HepG2 (cell line): ENCODE results near the gene STX1B. TPM values are rescaled to one million over a fixed set of nuclear protein-coding genes. Genes with fewer than 3 reads are reported as not detected.

Experiments used
- ATAC-seq: fragments of 200-7000 bp; cut with Tn5 transposase; 3 replicates; pipeline ENCODE4 v1.9.1; 2020; ENCODE audit warnings: mild to moderate bottlenecking, moderate library complexity
- BruUV-seq: library from RNA; stranded (reverse); fragments of 400-500 nt; replicated peaks from 2 replicates; lab custom pipeline; 2021; lab: Mats Ljungman, UMichigan
- CTCF ChIA-PET: fragments of 300-600 bp; formaldehyde crosslinking; extraction: SDS; loops from one replicate; lab custom pipeline; 2021; ENCODE audit warnings: low total read pairs, inconsistent platforms, low intra/inter-chr PET ratio; lab: Yijun Ruan, JAX
- POLR2A ChIA-PET: fragments of 350-600 bp; sonication (Branson Sonifier 250); formaldehyde crosslinking; loops from one replicate; lab custom pipeline; 2020; ENCODE audit warnings: antibody characterized with exemption, inconsistent platforms; lab: Yijun Ruan, JAX
- DNase-seq: peaks from one replicate; pipeline ENCODE4 v3.0.0-alpha.2; 2015; ENCODE audit warnings: low spot score
- FAIRE-seq: peaks from 3 replicates; lab custom pipeline; 2011; peaks lifted over from hg19 to GRCh38; lab: Jason Lieb, UNC
- H2AFZ ChIP-seq: one replicate; pipeline ENCODE4 v1.6.1; 2011; ENCODE audit warnings: low read length, inconsistent platforms
- H3K27ac ChIP-seq: fragments of 300-600 bp; 3 replicates; pipeline ENCODE4 v1.8.0; 2011; ENCODE audit warnings: mixed run types, mild to moderate bottlenecking, mixed read lengths, low read length, inconsistent platforms; ENCODE audit not compliant: insufficient read depth; ENCODE audit errors: extremely low read length
- H3K27me3 ChIP-seq, 2 experiments: fragments of 200-600 bp in 1 of 2; 2 replicates in 1 of 2; 3 replicates in 1 of 2; pipeline versions ENCODE4 v1.6.0 to v1.8.0; 2011; ENCODE audit warnings: low read length in 2 of 2, mild to moderate bottlenecking in 2 of 2, moderate library complexity in 2 of 2, inconsistent platforms in 1 of 2; ENCODE audit not compliant: insufficient read depth in 2 of 2, control insufficient read depth in 1 of 2
- H3K36me3 ChIP-seq, 2 experiments: fragments of 200-600 bp in 1 of 2; replicated peaks in 1 of 2; 2 replicates in 1 of 2; 3 replicates in 1 of 2; pipeline versions ENCODE4 v1.5.1 to v1.8.0; 2011; ENCODE audit warnings: low read length in 2 of 2, inconsistent platforms in 1 of 2; ENCODE audit not compliant: insufficient read depth in 2 of 2, control insufficient read depth in 1 of 2
- H3K4me1 ChIP-seq: 2 replicates; pipeline ENCODE4 v1.5.1; 2012; ENCODE audit warnings: low read length, inconsistent platforms; ENCODE audit not compliant: insufficient read depth
- H3K4me2 ChIP-seq: 2 replicates; pipeline ENCODE4 v1.6.0; 2011; ENCODE audit warnings: low read depth, low read length, inconsistent platforms
- H3K4me3 ChIP-seq, 3 experiments: fragments of 200-600 bp in 1 of 3; sonication (generic), shearing (Covaris generic) in 1 of 3; replicated peaks in 1 of 3; 2 replicates each; pipeline ENCODE4 v1.5.1; 2011 to 2016; ENCODE audit warnings: low read length in 3 of 3, inconsistent platforms in 2 of 3, low read depth in 2 of 3, mild to moderate bottlenecking in 2 of 3, control low read depth in 1 of 3, mixed read lengths in 1 of 3; ENCODE audit not compliant: insufficient read depth in 1 of 3
- H3K79me2 ChIP-seq: one replicate; pipeline ENCODE4 v1.6.1; 2011; ENCODE audit warnings: low read length, inconsistent platforms; ENCODE audit not compliant: insufficient read depth
- H3K9ac ChIP-seq: 2 replicates; pipeline ENCODE4 v1.6.0; 2011; ENCODE audit warnings: mild to moderate bottlenecking, low read depth, low read length, inconsistent platforms; ENCODE audit not compliant: insufficient read depth
- H3K9me3 ChIP-seq: 2 replicates; pipeline ENCODE4 v1.5.1; 2012; ENCODE audit warnings: mild to moderate bottlenecking, low read length
- H4K20me1 ChIP-seq: 2 replicates; pipeline ENCODE4 v1.6.0; 2011; ENCODE audit warnings: inconsistent platforms, mild to moderate bottlenecking, low read length, moderate library complexity; ENCODE audit not compliant: insufficient read depth
- DR1 ChIP-seq: sonication (generic); formaldehyde crosslinking; IDR thresholded peaks from 2 replicates; pipeline ENCODE4 v1.8.0; 2021; ENCODE audit warnings: mild to moderate bottlenecking, missing genetic modification reagents, inconsistent platforms
- HNRNPUL1 ChIP-seq: fragments of 200-400 bp; formaldehyde crosslinking; IDR thresholded peaks from 2 replicates; pipeline ENCODE4 v1.6.1; 2017; ENCODE audit warnings: low read depth, mild to moderate bottlenecking, low read length, moderate library complexity
- IKZF4 ChIP-seq: sonication (generic); formaldehyde crosslinking; IDR thresholded peaks from 2 replicates; pipeline ENCODE4 v1.5.1; 2020; ENCODE audit warnings: borderline replicate concordance, mild to moderate bottlenecking, low read depth, missing genetic modification reagents; ENCODE audit errors: not compliant biosample characterization
- IRF2 ChIP-seq: IDR thresholded peaks from 2 replicates; pipeline ENCODE4 v1.6.1; 2018; ENCODE audit warnings: missing genetic modification reagents, missing compliant biosample characterization
- JDP2 ChIP-seq: sonication (generic); formaldehyde crosslinking; IDR thresholded peaks from 2 replicates; pipeline ENCODE4 v1.8.1; 2022; ENCODE audit warnings: missing genetic modification reagents, borderline replicate concordance
- KLF15 ChIP-seq: sonication (generic); formaldehyde crosslinking; IDR thresholded peaks from 2 replicates; pipeline ENCODE4 v1.8.1; 2023; ENCODE audit warnings: borderline replicate concordance, mild to moderate bottlenecking, inconsistent platforms, missing genetic modification reagents, mixed read lengths
- MAZ ChIP-seq, 2 experiments: sonication (generic) in 1 of 2; formaldehyde crosslinking in 1 of 2; IDR thresholded peaks; 2 replicates each; pipeline versions ENCODE4 v1.5.0 to v1.6.1; 2012 to 2020; ENCODE audit warnings: low read depth in 2 of 2, mild to moderate bottlenecking in 2 of 2, borderline replicate concordance in 1 of 2, improper control_type of control experiment in 1 of 2, low read length in 1 of 2, missing genetic modification reagents in 1 of 2, moderate library complexity in 1 of 2
- RBM39 ChIP-seq: fragments of 200-400 bp; formaldehyde crosslinking; IDR thresholded peaks from one replicate; pipeline ENCODE4 v1.6.1; 2018; ENCODE audit warnings: antibody characterized with exemption, mild to moderate bottlenecking, low read depth, low read length; ENCODE audit not compliant: poor library complexity, severe bottlenecking
- SMAD1 ChIP-seq: sonication (generic); formaldehyde crosslinking; IDR thresholded peaks from 2 replicates; pipeline ENCODE4 v1.4.0; 2020; ENCODE audit warnings: missing genetic modification reagents, low read depth, mild to moderate bottlenecking, borderline replicate concordance
- SRSF1 ChIP-seq: fragments of 200-400 bp; formaldehyde crosslinking; optimal IDR thresholded peaks from 2 replicates; pipeline ENCODE3; 2017; ENCODE audit warnings: mild to moderate bottlenecking, low read depth, low read length, moderate library complexity
- ZBTB3 ChIP-seq: sonication (generic); formaldehyde crosslinking; IDR thresholded peaks from 2 replicates; pipeline ENCODE4 v1.4.0; 2020; ENCODE audit warnings: low read depth, mild to moderate bottlenecking, moderate library complexity, missing genetic modification reagents, borderline replicate concordance
- ZNF101 ChIP-seq: sonication (generic); formaldehyde crosslinking; IDR thresholded peaks from 2 replicates; pipeline ENCODE4 v1.4.0; 2020; ENCODE audit warnings: mild to moderate bottlenecking, low read depth, missing genetic modification reagents, borderline replicate concordance
- ZNF274 ChIP-seq: sonication (generic); formaldehyde crosslinking; IDR thresholded peaks from 2 replicates; pipeline ENCODE4 v1.5.1; 2020; ENCODE audit warnings: mild to moderate bottlenecking, missing genetic modification reagents
- ZNF749 ChIP-seq: sonication (generic); formaldehyde crosslinking; IDR thresholded peaks from 2 replicates; pipeline ENCODE4 v1.8.0; 2022; ENCODE audit warnings: mild to moderate bottlenecking, missing genetic modification reagents, moderate library complexity, borderline replicate concordance
- ZNF768 ChIP-seq: sonication (generic); formaldehyde crosslinking; IDR thresholded peaks from 2 replicates; pipeline ENCODE4 v1.4.0; 2020; ENCODE audit warnings: missing genetic modification reagents
- ZNF83 ChIP-seq: sonication (generic); formaldehyde crosslinking; IDR thresholded peaks from 2 replicates; pipeline ENCODE4 v1.4.0; 2020; ENCODE audit warnings: missing genetic modification reagents, mild to moderate bottlenecking, borderline replicate concordance
- ZSCAN30 ChIP-seq: sonication (generic); formaldehyde crosslinking; IDR thresholded peaks from 2 replicates; pipeline ENCODE4 v1.5.0; 2020; ENCODE audit warnings: mild to moderate bottlenecking, missing genetic modification reagents
- ZSCAN31 ChIP-seq: sonication (generic); formaldehyde crosslinking; IDR thresholded peaks from 2 replicates; pipeline ENCODE4 v1.5.0; 2020; ENCODE audit warnings: low read depth, mild to moderate bottlenecking, missing genetic modification reagents
- WGBS: methylation state at CpG from one replicate; pipeline ENCODE4 v1.1.6; 2017; ENCODE audit warnings: low lambda C conversion rate; 5-methylcytosine and 5-hydroxymethylcytosine counted together
- in situ Hi-C: cut with HindIII; loops from 2 replicates; pipeline ENCODE4 v1.10.0; 2017; ENCODE audit warnings: low pct_unique_long_range_greater_than_20kb; ENCODE audit not compliant: extremely low pct_ligation_motif_present
- intact Hi-C: fragments of 100-400 bp; cut with micrococcal nuclease; formaldehyde crosslinking; loops from one replicate; pipeline ENCODE4 v1.10.0; 2022; ENCODE audit not compliant: unreplicated experiment
- polyA plus RNA-seq, 8 experiments: library from polyadenylated mRNA; depleted of rRNA in 3 of 8; stranded (reverse) in 7 of 8; unstranded in 1 of 8; fragments of >200 nt; fragmentation: Illumina TruSeq in 4 of 8; extraction: Trizol in 4 of 8; gene quantifications; 2 replicates each; pipeline versions ENCODE4 v1.2.1 to v1.2.3, GENCODE V29; 2011 to 2016; ENCODE audit warnings: low read depth in 4 of 8, missing spikeins in 1 of 8, mixed read lengths in 1 of 8; ENCODE audit not compliant: insufficient read depth in 1 of 8
- total RNA-seq, 5 experiments: library from RNA; depleted of rRNA; stranded (reverse); fragments of >200 nt; fragmentation: Illumina TruSeq; extraction: Trizol; gene quantifications; 2 replicates each; pipeline ENCODE4 v1.2.3, GENCODE V29; 2016; ENCODE audit warnings: low read depth in 1 of 5
- TF ChIP-seq, protein P1 (sequence below): sonication (generic); formaldehyde crosslinking; IDR thresholded peaks from 2 replicates; pipeline ENCODE4 v1.5.0; 2020; ENCODE audit warnings: missing genetic modification reagents
- TF ChIP-seq, protein P2 (sequence below): sonication (generic); formaldehyde crosslinking; IDR thresholded peaks from 2 replicates; pipeline ENCODE4 v1.9.0; 2022; ENCODE audit warnings: missing genetic modification reagents, mild to moderate bottlenecking, borderline replicate concordance

The STX1B gene
- total and polyA plus RNA-seq, 2 of the 13 experiments (the other 11 are each of a cell fraction or from before 2014, with no cell fraction given) = 2.1 to 3.0 TPM

GRCh38 chr16:30953111-30953510 lies 57.3 kb downstream of the STX1B start:
- H2AFZ ChIP-seq = no peak overlapping the region
- no peaks in the 10 kb centered on the region for H3K36me3 ChIP-seq
- H3K27ac ChIP-seq = peak overlapping the region; percentile 97
- peaks cover 5% of the 10 kb centered on the region for H3K79me2 ChIP-seq
- WGBS = 77% methylated on average over 7 of the region's 9 CpGs
- no TSS peak for BruUV-seq
- intact Hi-C loops (loop anchor here (1.0 to 10.0 kb wide), 3 partner anchors 32 to 192 kb away; partner anchors contain the start of genes HSD3B7 and VKORC1), in situ Hi-C loops (no loop called here)
- H3K4me1 ChIP-seq = peaks cover 65% of the 10 kb centered on the region
- FAIRE-seq (peak; percentile 4), DNase-seq (no peak), ATAC-seq (no peak)
- ChIA-PET POLR2A (interaction anchor here (1.3 to 3.1 kb wide), 10 partner anchors 11 to 189 kb away, joined by 3 to 20 read pairs (median 9); partner anchors contain the start of genes FBXL19, HSD3B7, KAT8 and STX4), CTCF (interaction anchor here (0.8 to 1.2 kb wide), 4 partner anchors 11 to 142 kb away, joined by 4 to 8 read pairs (median 4); partner anchors contain the start of gene VKORC1)
- no peaks in the 10 kb centered on the region for H4K20me1 ChIP-seq
- H3K9ac ChIP-seq = peak overlapping the region; percentile 4; the same call in 1 of the 2 replicates
- peak overlapping the region in 1 of 3 experiments; percentile 42; a peak in 1 of 6 replicates for H3K4me3 ChIP-seq
- H3K9me3 ChIP-seq = no peaks in the 10 kb centered on the region
- no peaks in the 10 kb centered on the region; a peak in 1 of 5 replicates for H3K27me3 ChIP-seq
- peak overlapping the region; percentile 67 for H3K4me2 ChIP-seq
- TF ChIP-seq ZNF768 (CRISPR knock-in tag) (peak; percentile 59; the same call in 1 of the 2 replicates), ZSCAN31 (0 out of 2 replicates have a peak, but pooled peaks have one; percentile 3), ZBTB3 (CRISPR knock-in tag) (no peak), RBM39 (peak; percentile 33), DR1 (CRISPR knock-in tag) (no peak), IRF2 (CRISPR knock-in tag) (no peak), ZNF83 (CRISPR knock-in tag) (no peak; the same call in 1 of the 2 replicates), HNRNPUL1 (no peak), SMAD1 (0 out of 2 replicates have a peak, but pooled peaks have one; percentile 5), SRSF1 (no peak), ZSCAN30 (no peak), JDP2 (CRISPR knock-in tag) (no peak), ZNF749 (CRISPR knock-in tag) (no peak), ZNF101 (CRISPR knock-in tag) (no peak), IKZF4 (CRISPR knock-in tag) (peak; percentile 13), KLF15 (no peak), MAZ (IDR thresholded peaks at IDR 0.05; ENCODE audit: borderline replicate concordance, low read depth, low read length) (no peak), MAZ (CRISPR knock-in tag; IDR thresholded peaks at IDR 0.05; ENCODE audit: low read depth) (0 out of 2 replicates have a peak, but pooled peaks have one; percentile 15), ZNF274 (CRISPR knock-in tag) (no peak)
- TF ChIP-seq, protein P1, sequence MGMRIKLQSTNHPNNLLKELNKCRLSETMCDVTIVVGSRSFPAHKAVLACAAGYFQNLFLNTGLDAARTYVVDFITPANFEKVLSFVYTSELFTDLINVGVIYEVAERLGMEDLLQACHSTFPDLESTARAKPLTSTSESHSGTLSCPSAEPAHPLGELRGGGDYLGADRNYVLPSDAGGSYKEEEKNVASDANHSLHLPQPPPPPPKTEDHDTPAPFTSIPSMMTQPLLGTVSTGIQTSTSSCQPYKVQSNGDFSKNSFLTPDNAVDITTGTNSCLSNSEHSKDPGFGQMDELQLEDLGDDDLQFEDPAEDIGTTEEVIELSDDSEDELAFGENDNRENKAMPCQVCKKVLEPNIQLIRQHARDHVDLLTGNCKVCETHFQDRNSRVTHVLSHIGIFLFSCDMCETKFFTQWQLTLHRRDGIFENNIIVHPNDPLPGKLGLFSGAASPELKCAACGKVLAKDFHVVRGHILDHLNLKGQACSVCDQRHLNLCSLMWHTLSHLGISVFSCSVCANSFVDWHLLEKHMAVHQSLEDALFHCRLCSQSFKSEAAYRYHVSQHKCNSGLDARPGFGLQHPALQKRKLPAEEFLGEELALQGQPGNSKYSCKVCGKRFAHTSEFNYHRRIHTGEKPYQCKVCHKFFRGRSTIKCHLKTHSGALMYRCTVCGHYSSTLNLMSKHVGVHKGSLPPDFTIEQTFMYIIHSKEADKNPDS (CRISPR knock-in tag) = no peak
- TF ChIP-seq, protein P2, sequence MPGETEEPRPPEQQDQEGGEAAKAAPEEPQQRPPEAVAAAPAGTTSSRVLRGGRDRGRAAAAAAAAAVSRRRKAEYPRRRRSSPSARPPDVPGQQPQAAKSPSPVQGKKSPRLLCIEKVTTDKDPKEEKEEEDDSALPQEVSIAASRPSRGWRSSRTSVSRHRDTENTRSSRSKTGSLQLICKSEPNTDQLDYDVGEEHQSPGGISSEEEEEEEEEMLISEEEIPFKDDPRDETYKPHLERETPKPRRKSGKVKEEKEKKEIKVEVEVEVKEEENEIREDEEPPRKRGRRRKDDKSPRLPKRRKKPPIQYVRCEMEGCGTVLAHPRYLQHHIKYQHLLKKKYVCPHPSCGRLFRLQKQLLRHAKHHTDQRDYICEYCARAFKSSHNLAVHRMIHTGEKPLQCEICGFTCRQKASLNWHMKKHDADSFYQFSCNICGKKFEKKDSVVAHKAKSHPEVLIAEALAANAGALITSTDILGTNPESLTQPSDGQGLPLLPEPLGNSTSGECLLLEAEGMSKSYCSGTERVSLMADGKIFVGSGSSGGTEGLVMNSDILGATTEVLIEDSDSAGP (CRISPR knock-in tag) = peak; percentile 64; the same call in 1 of the 2 replicates
